ENCODE measurements around the gene RNASEH1.
"Not testable (repeated sequence)": the region's sequence is repeated elsewhere in the genome, so short reads cannot be mapped to it uniquely, and the experiment has no call there.

Gene RNASEH1

DNA sequence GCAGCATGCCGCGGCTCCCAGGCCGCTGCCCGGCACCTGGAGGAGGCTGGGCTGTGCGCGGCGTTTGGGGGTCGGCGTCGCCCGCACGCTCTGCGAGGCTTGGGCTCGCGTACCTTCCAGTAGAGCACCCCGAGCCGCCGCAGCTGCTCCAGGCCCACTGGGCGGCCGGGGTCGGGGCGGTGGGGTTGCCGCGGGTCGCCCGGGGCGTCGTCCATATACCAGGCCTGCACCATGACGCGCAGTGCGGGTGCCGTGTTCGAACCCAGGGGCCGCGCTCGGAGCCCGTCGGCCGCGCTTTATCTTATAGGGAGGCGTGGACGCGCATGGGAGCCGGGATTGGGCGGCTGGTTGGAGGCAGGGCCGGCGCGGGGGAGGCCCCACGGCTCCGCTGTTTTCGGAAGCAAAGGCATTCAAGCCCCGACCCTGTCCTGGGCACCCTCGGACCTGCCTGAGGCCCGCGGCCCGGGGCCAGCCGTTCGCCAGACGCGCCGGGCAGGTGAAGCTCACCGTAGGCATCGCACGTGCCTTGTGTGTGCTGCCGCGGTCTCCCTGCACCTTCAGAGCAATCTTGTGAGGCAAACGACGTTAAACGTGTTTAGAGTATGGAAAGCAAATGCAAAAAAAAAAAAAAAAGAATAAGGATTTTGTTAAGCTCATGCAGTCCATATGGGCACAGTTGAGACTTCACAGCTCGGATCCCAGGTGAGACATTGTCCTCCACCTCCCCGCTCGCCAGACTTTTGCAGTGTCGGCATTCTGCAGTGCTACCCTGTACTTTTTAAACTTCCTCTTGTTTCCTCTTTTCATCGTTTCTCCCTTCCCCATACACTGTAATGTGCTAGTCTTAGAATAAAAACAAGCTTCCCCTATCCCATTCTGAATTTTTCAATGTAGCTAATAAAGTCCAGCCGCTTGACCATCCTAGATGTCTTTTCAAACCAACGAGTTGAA lies 38.6 kb downstream of the RNASEH1 start, which contains the start of gene ADI1:
ADI1 (minus strand) TSS at position 277 of the 951 bp plus-strand sequence; CDS start at position 233, 44 bp downstream.
- peak; percentile 92 for DNase-seq (ENCODE audit: low spot score)

DNA sequence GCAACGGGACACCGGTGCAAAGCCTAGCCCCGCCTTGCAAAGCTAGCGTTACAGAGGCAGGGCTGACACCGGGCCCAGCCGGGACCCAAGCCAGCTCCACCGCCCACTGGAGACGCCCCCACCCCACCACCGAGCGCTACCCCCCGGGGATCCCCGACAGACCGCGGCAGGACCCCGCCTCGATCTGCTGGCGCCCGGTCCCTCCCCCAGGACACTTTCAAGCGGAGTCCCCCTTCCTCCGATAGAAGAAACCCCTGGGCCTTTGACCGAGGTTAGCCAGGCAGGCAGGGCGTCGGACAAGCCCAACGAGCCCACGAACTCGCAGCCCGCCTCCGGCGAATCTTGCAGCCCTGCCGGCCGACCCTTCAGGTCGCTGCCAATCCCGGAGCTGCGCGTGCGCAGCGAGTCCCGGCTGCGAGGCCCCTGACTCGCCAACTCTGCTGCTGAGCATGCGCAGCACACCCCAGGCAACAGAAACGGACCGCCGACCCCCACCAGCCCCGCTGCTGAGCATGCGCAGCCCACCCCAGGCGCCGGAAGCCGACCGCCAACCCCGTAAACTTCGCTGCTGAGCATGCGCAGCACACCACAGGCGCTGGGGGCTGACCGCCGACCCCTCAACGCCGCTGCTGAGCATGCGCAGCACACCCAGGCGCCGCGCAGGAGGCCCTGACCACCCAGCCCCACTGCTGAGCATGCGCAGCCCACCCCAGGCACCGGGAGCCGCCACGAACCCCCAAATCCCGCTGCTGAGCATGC lies 39.5 kb downstream of the RNASEH1 start:
- peak; percentile 100 for DNase-seq (ENCODE audit: low spot score)

DNA sequence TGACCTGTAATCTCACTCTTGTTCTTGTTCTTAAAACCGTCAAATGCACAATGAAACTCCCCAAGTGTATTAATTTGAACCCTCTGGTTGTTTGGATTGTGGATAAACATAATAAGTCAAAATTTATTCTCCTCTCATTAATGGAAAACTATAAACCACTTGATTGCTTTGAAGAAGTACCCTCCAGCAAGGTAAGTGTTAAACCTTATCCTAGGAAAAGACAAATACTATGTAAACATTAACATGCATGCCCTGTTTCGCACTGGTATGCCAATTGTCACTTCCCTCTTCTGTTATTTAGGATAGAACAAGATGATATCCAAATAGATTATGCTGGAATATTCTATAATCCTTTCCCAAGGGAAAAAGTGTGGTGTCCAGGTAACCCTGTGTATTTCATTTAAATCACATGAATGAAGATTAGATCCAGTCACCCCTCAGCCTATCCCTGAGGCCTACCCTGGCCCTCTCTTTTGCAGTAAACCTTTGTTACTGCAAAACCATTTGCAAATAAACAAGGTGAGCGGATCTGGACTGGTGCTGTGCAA lies 40.1 kb downstream of the RNASEH1 start:
- no peak for DNase-seq (ENCODE audit: low spot score)

DNA sequence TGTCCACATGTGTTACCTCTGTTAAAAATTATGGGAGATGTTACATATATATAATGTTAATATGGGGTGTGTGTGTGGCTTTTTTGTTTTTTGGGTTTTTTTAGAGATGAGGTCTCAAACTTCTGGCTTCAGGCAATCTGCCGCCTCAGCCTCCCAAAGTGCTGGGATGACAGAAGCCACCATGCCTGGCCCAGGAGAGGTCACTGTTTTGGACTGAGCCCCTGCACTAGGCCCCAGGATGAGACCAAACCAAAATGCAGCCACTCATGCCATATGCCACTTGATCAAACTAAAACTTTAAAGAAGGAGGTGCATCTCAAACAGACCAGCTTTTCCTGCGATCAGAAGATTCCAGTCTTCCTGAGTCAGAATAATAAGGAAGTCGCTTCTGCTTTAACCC lies 41.3 kb downstream of the RNASEH1 start:
- DNase-seq (ENCODE audit: low spot score), result no peak

DNA sequence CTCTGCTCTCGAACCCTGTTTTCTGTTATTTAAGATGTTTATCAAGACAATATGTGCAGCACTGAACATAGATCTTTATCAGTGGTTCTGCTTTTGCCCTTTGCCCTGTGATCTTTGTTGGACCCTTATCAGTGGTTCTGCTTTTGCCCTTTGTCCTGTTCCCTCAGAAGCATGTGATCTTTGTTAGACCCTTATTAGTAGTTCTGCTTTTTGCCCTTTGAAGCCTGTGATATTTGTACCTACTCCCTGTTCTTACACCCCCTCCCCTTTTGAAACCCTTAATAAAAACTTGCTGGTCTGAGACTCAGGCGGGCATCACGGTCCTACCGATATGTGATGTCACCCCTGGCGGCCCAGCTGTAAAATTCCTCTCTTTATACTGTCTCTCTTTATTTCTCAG lies 42.7 kb downstream of the RNASEH1 start:
- DNase-seq (ENCODE audit: low spot score), result not testable (repeated sequence)

DNA sequence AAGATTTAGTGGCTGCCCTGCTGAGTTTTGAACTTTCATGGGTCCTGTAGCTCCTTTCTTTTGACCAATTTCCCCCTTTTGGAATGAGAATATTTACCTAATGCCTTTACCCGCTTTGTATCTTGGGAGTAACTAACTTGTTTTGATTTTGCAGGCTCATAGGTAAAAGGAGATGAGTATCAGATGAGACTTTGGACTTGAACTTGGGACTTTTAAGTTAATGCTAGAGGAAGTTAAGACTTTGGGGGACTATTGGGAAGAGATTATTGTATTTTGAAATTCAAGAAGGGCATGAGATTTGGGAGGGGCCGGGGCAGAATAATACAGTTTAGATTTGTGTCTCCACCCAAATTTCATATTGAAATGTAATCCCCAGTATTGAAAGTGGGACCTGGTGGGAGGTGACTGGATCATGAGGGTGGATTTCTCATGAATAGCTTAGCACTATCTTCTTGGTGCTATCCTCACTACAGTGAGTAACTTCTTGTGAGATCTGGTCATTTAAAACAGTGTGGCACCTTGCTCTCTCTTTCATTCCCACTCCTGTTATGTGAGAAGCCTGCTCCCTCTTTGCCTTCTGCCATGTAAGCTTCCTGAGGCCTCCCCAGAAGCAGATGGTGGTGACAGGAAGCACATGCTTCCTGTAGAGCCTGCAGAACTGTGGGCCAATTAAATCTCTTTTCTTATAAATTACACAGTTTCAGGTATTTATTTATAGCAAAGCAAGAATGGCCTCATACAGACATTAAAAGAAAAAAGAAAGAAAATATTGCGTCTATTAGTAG lies 44.9 kb downstream of the RNASEH1 start:
- DNase-seq (ENCODE audit: low spot score), result peak; percentile 2

DNA sequence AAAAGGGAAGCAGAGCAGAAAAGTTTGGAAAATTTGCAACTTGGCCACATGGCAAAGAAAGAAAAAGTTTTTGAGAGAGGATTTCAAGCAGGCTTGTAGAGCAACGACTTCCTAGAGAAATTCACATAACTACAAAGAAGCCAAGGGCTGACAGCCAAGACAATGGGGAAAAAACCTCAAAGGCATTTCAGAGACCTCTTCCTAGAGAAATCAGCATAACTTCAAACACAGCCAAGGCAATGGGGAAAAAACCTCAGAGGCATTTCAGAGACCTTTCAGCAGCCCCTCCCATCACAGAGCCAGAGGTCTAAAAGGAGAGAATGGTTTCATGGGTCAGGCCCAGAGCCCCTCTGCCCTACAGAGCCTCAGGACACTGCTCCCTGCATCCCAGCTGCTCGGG lies 46.0 kb downstream of the RNASEH1 start:
- peak; percentile 28 for DNase-seq (ENCODE audit: low spot score)

DNA sequence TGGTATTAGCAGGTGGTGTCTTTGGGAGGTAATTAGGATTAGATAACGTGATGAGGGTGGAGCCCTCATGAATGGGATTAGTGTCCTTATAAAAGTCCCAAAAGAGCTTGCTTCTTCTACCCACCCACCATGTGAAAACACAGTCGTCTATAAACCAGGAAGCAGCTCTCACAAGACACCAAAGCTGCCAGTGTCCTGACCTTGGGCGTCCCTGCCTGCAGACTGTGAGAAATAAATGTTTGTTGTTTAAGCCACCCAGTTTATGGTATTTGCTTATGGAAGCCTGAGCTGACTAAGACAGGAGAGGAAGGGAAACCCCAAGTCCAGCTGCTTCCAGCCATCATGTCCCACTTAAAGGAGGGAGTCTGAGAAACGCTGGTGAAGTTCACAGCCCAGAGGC lies 52.4 kb downstream of the RNASEH1 start:
- peak; percentile 36 for DNase-seq (ENCODE audit: low spot score)

DNA sequence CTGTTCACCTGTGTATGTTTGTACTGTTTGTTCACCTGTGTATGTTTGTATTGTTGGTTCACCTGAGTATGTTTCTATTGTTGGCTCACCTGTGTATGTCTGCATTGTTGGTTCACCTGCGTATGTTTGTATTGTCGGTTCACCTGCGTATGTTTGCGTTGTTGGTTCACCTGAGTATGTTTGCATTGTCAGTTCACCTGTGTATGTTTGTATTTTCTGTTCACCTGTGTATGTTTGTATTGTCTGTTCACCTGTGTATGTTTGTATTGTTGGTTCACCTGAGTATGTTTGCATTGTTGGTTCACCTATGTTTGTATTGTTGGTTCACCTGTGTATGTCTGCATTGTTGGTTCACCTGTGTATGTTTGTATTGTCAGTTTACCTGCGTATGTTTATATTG lies 53.4 kb downstream of the RNASEH1 start:
- no peak for DNase-seq (ENCODE audit: low spot score)

DNA sequence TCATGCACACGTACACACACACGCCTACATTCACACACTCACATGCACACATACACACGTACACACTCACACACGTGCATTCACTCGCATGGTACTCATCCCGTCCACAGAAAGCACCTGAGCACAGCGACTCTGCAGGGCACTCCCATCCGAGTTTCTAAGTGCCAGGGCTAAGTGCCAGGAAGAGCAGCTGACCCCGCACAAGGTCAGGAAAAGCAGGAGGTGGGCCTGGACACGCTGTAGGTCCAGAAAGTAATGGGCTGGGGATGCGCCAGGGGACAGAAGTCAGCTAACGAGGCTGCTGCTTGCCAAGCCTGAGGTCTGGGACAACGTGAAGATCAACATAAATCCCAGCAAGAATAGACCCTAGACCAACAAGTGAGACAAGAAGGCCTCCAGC lies 54.6 kb downstream of the RNASEH1 start:
- no peak for DNase-seq (ENCODE audit: low spot score)

DNA sequence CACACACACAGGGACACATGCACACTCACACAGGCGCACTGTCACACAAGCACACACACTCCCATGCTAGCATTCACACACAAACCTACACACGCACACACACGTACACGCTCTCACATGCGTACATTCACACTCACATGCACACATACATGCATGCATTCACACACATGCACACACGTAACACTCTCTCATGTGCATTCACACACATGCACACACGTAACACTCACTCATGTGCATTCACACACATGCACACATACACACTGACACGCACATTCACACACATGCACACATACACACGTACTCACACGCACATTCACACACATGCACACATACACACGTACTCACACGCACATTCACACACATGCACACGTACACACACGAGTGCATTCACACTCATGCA lies 55.1 kb downstream of the RNASEH1 start:
- DNase-seq (ENCODE audit: low spot score), result no peak

DNA sequence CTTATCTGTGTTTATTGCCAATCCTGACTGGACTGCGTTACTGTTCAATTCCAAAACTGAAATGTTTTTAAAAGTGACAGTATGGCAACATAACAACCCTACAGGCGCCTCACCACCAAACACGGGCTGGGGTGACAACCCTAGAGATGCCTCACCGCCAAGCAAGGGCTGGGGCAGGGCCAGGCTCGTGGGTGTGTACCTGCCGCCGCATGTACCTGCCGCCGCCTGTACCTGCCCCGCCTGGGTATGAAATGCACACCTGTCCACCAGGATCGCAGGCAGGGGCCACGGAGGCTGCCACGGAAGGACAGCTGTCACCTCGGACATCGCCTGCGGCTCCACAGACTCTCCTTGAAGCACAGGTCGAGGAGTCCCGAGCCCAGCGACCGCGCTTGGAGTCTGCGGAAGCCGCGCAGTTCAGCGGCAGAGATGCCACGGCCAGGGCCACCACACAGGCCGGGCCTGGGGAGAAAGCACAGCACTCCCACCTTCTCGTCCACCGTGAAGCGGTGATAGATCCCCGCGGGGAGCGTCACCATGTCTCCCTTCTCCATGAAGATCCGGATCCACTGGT lies 57.7 kb downstream of the RNASEH1 start:
- DNase-seq (ENCODE audit: low spot score), result peak; percentile 22

DNA sequence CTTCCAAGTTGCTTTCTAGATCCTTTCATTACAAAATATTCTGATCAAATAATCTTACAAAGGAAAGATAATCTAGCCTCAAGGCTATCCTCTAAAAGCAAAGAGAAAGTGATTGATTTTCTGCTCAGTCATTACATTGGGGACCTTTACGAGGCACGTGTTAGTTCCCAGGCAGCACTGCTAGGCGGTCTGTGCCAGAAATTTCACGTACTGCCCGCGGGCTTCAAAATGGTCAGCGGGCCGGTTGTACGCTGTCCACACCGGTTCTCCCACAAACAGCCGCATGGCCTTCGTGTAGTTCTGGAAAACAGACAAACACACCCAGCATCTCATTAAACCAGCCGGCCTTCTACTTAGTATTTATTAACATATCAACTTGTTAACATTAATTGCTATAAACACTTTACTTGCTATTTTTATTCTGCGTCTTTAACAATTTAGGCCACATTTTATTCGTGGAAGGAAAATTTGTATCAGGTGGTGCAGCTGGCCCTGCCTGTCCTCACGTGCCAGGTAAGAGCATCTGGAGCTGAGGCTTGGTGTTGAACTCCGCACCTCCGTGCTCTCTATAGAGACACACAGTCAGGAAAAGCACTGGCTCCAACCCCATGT lies 59.2 kb downstream of the RNASEH1 start:
- DNase-seq (ENCODE audit: low spot score), result peak; percentile 16

DNA sequence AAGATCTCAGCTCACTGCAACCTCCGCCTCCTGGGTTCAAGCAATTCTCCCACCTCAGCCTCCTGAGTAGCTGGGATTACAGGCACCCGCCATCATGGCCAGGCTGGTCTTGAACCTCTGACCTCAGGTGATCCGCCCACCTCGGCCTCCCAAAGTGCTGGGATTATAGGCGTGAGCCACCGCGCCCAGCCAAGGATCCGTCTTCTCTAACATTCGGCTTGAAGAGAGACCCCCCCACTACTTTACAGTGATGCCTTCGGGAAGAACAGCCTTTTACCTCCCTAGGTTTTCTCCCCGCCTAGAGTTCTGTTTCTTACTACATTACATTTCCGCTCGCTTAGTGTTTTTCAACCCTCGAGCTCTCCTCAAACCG lies 61.4 kb downstream of the RNASEH1 start:
- DNase-seq (ENCODE audit: low spot score), result not testable (repeated sequence)

All from ecto neural progenitor cell (in vitro differentiated cells).